Right ventricle myocardium superior (tissue), 1 donor: ENCODE results near the gene MS4A2. TPM values are rescaled to one million over a fixed set of nuclear protein-coding genes. Genes with fewer than 3 reads are reported as not detected.
"Not testable (repeated sequence)": the region's sequence is repeated elsewhere in the genome, so short reads cannot be mapped to it uniquely, and the experiment has no call there.

ENCODE experiments used
- ATAC-seq: fragments of 200-7000 bp; cut with Tn5 transposase; one replicate; pipeline ENCODE4 v1.9.1; 2020; ENCODE audit warnings: mild to moderate bottlenecking; ENCODE audit not compliant: poor library complexity
- DNase-seq: peaks from one replicate; pipeline ENCODE4 v3.0.0-alpha.2; 2020
- intact Hi-C: fragments of 100-400 bp; cut with DNase I; formaldehyde crosslinking; loops from one replicate; pipeline ENCODE4 v1.11.2; 2022
- long read RNA-seq: library from polyadenylated mRNA; unstranded; transcript quantifications from one replicate; pipeline ENCODE4 v2.0.0, GENCODE V29; 2021
- total RNA-seq: library from RNA; stranded (reverse); fragmentation: NEBNext Ultra II Directional; extraction: Animal tissue kit (Norgen Biotek cat#: 25700); gene quantifications from one replicate; pipeline ENCODE4 v1.2.1, GENCODE V29; 2021
- donor health status: DM: no; HTN: yes; CAD: no; lungs with severe emphysema.

The MS4A2 gene
- 1.0 TPM for total RNA-seq
- long read RNA-seq = 0 reads

DNA sequence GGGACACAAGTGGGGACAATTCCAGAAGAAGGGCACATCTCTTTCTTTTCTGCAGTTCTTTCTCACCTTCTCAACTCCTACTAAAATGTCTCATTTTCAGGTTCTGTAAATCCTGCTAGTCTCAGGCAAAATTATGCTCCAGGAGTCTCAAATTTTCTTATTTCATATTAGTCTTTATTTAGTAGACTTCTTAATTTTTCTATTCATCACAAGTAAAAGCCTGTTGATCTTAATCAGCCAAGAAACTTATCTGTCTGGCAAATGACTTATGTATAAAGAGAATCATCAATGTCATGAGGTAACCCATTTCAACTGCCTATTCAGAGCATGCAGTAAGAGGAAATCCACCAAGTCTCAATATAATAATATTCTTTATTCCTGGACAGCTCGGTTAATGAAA, at the start of gene MS4A2:
TSS of gene MS4A2 (plus strand) at position 301 of the 400 bp plus-strand sequence. CDS start 102 bp downstream, outside the sequence.
- ATAC-seq = no peak
- intact Hi-C loops = no loop called here
- DNase-seq = no peak

DNA sequence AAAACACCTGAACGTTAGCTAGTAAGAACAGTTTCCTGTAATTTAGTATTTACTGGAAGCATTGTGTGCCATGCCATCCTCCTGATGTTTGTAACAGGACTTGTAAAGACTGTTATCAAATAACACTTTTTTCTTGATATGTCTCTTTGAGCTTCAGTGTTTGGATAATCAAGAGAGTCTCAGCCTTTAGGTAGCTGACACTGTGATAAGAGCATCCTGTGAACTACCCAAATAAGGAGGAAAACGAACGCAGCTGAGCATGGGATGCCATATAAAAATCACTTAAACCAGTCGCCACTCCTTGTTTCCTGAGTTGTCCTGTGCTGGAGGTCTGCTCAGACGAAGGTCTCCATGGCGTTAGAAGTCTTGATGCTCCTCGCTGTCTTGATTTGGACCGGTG, 48.4 kb upstream of the MS4A2 start, which contains the start of gene OOSP2:
TSS of gene OOSP2 (plus strand) at position 301 of the 400 bp plus-strand sequence. CDS start at position 352, 51 bp downstream.
- DNase-seq (no peak), ATAC-seq (no peak)
- intact Hi-C loops = no loop called here

DNA sequence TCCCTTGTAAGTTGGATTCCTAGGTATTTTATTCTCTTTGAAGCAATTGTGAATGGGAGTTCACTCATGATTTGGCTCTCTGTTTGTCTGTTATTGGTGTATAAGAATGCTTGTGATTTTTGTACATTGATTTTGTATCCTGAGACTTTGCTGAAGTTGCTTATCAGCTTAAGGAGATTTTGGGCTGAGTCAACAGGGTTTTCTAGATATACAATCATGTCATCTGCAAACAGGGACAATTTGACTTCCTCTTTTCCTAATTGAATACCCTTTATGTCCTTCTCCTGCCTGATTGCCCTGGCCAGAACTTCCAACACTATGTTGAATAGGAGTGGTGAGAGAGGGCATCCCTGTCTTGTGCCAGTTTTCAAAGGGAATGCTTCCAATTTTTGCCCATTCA, 38.0 kb upstream of the MS4A2 start:
- ATAC-seq, intact Hi-C loops, DNase-seq: not testable (repeated sequence)

DNA sequence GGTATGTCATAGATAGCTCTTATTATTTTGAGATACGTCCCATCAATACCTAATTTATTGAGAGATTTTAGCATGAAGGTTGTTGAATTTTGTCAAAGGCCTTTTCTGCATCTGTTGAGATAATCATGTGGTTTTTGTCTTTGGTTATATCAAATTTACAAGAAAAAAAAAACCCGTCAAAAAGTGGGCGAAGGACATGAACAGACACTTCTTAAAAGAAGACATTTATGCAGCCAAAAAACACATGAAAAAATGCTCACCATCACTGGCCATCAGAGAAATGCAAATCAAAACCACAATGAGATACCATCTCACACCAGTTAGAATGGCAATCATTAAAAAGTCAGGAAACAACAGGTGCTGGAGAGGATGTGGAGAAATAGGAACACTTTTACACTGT, 37.6 kb upstream of the MS4A2 start:
- DNase-seq, ATAC-seq, intact Hi-C loops: not testable (repeated sequence)

DNA sequence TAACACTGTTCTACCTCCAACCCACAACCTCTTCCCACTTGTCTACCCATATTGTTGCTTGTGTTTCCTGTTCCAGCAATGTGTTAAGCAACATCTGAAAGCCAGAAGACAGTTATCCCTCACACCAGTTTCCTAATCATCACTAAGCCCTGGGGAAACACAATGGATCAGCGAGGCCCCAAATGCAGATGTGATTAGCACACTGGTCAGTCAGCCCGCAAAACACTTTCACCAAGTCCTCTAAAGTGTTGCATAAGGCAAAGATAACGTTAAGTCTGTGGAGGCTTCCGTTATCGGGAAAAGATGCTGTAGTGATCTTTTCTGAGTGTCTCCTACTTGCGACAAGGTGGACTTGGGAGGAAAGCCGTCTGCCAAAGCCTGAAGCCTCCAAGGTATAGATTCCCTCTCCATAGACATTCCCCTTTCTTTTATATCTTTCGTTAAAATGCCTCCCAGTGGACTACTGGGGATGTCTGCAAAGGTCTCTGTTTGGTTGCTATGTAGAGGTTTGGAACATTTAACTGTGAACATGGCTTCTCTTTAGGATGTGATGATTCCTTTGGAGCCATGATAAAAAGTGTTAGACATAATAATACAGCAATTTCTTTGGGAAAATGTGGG, 32.0 kb upstream of the MS4A2 start, which contains the start of gene MS4A3:
TSS of gene MS4A3 (plus strand) at position 317 of the 621 bp plus-strand sequence. CDS start 4,496 bp downstream, outside the sequence.
- intact Hi-C loops = no loop called here
- DNase-seq (no peak), ATAC-seq (no peak)

DNA sequence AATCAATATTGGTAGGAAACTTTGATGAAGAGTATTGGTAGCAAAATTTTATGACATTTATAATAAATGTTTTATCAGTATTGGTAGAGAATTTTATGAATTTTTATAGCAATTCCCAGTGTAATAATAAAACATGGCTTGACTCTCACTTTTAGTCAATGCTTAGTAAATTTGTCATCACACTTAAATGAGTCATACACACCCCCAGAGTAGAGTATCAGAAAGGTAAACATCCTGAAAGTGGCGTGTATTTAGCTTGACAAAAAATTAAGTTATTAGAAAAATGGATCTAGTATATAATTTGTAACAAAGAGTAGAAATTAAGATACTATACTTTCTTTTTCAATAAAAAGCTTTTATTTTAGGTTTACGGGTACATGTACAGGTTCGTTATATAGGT, 29.4 kb upstream of the MS4A2 start:
- no peak for ATAC-seq
- no peak for DNase-seq
- intact Hi-C loops = no loop called here

DNA sequence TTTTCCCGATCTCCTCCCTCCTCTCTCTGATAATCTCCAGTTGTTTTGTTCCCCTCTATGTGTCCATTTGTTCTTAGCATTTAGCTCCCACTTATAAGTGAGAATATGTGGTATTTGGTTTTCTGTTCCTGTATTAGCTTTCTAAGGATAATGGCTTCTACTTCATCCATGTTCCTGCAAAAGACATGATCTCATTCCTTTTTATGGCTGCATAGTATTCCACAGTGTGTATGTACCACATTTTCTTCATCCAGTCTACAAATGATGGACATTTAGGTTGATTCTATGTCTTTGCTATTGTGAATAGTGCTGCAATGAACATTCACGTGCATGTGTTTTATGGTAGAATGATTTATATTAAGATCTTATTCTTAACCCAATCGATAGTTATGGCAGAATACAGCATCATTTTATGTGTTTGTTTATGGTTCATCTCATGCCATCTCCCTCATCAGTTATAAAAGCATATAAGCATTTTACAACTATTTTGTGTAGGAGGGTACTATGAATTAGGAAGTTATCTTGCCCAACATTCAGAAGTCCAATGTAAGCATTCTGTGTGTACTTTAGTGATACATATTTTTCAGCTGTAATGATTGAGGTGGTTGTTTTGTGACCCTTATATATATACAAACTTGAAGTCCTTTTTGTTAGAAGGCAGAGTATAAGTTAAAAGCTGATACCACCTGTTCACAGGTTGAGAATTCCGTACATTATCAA, 28.8 kb upstream of the MS4A2 start:
- intact Hi-C loops = no loop called here
- DNase-seq (no peak), ATAC-seq (no peak)

DNA sequence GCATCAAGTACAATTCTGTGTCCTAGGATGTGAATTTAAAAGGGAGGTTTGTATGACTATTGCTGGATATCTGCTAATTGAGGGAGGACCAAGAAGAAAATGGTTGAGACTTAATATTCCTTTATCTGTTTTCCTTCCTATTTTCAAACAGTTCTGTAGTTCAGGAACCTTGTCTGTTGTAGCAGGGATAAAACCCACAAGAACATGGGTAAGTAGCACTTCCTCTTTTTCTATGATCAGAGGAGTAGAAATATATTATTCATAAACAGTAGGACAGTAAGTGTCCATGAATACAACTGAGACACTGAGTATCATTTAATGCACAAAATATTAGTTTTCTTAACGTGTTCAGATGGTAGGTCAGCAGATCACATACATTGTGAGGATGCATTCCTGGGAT, 24.4 kb upstream of the MS4A2 start:
- intact Hi-C loops = no loop called here
- no peak for DNase-seq
- no peak for ATAC-seq

DNA sequence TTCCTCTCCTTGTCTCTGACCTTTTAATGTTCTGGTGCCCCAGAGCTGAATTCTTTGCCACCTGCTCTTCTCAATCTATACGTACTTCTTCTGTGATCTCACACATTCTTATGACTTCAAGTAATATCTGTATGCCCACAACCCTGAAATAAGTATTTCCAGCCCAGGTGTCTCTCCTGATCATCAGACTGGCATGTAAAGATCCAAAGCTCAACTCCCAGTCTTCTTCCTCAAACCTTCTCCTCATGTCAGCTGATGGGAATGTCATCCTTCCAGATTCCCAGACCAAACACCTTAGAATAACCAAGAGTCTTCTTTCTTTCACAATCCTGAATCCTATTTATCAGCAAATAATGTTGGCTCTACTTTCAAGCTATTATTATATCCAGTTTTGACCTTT, 22.7 kb upstream of the MS4A2 start:
- no peak for DNase-seq
- no peak for ATAC-seq
- intact Hi-C loops = no loop called here

DNA sequence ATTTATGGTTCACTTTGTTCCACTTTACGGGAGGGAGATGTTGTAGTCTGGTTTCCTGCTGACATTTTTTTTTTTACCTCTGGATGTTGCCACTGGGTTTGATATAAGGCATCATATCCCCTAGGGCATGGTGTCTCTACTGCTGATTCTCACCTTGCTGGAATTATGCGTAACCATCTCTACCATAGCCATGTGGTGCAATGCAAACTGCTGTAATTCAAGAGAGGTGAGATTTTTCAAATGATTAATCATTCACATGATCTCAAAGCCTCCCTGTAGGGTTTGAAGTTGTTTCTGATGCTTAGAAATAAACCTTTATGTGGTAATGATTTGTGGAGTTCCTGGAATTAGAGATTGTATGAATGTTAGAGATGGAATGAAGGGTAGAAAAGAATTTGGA, 19.0 kb upstream of the MS4A2 start:
- DNase-seq = no peak
- intact Hi-C loops = no loop called here
- no peak for ATAC-seq

DNA sequence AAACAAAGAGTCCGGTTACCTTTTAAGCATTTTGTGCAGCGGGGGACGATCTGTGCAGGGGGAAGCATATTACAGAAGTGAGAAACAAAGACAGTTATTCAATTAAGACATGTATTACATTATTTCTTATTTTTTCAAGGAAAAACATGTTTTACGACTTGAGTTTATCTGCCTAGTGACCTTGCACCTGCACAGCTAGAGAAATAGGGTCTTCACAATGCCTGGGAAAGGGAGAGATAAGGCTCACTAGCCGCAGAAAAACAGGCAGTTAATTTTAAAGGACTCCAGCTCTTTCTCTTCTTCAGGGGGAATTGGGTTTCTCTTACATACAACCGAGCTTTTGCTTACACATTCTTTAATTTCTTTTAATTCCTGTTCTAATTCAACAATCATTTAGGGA, 16.8 kb upstream of the MS4A2 start:
- intact Hi-C loops, DNase-seq, ATAC-seq: not testable (repeated sequence)

DNA sequence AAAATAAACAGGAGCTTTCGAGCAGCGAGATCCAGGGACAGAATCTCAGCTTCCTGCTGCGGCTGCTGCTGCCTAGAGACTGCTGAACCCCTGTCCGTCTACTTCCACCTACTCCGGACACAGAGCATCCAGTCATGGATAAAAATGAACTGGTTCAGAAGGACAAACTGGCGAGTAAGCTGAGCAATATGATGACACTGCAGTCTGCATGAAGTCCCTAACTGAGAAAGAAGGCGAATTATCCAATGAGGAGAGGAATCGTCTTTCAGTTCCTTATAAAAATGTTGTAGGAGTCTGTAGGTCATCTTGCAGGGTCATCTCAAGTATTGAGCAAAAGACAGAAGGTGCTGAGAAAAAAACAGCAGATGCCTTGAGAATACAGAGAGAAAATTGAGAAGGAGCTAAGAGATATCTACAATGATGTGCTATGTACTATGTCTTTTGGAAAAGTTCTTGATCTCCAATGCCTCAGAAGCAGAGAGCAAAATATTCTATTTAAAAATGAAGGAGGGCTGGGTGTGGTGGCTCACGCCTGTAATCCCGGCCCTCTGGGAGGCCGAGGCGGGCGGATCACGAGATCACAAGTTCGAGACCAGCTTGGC, 11.1 kb upstream of the MS4A2 start:
- DNase-seq (no peak), ATAC-seq (no peak)
- intact Hi-C loops = no loop called here

DNA sequence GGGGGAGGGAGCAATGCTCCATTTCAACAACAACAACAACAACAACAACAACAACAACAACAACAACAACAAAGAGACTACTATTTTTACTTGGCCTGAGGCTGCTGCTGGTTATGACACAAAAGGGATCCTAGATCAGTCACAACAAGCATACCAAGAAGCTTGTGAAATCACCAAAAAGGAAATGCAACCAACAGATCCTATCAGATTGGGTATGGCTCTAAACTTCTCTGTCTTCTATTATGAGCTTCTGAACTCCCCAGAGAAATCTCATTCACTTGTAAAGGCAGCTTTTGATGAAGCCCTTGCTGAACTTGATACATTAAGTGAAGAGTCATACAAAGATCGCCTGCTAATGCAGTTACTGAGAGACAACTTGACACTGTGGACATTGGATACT, 10.5 kb upstream of the MS4A2 start:
- intact Hi-C loops = no loop called here
- ATAC-seq (no peak), DNase-seq (no peak)

DNA sequence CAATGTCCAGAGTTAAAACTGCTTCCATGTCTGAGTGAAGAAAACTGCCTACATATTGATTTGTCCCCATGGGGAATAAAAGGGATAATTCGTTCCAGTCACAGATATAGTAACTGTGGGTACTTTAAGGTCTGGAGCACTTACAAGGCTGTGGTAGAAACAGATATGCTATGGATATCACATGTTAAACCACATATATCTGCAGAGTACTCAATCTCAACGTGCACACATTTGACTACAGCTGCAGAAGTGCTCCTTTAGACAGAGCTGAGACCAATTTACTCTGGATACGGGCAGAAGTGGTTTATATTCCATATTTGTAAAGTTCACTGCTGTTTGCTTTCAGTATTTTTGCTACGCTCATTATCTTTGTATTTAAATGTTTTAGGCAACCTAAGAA, 9.7 kb upstream of the MS4A2 start:
- ATAC-seq (no peak), DNase-seq (no peak)
- intact Hi-C loops = no loop called here

DNA sequence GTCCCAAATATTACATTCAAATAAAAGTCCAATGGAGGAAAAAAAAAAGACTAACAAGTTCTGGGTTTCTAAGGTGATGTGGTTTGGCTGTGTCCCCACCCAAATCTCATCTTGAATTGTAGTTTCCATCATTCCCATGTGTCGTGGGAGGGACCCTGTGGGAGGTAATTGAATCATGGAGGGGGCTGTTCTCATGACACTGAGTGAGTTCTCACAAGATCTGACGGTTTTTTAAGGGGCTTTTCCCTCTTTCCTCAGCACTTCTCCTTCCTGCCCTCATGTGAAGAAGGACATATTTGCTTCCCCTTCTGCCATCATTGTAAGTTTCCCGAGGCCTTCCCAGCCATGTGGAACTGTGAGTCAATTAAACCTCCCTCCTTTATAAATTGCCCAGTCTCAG, 7.9 kb upstream of the MS4A2 start:
- ATAC-seq (no peak), DNase-seq (no peak)
- intact Hi-C loops = no loop called here

DNA sequence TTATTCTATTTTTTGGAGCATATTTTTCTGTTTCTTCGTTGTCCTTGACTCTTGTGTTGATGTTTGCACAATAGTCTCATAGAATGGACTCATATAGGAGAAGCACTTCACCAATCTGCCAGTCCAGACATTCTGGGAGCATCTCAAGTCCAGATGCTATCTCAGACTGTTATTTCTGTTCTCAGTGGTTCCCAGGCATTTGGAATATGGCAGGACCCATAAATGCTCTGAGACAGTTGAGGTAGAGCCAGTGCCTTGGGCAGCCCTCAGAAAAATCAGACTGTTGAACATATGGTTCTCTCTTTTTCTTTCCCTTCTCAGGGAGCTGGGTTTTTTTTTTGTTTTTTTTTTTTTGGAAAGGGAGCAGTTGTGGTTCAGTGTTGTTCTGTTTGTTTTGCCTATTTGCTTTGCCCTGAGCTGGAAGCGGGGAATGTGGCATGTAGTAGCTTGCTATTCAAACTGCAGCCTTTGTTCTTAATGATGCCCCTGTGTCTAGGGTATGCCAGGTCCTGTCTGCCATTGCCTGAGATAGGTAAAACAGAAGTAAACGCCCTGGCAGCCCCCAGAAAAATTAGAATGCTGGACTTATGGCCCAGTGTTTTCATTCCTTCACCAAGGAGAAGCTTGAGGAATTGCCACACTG, 3.7 kb upstream of the MS4A2 start:
- DNase-seq (no peak), ATAC-seq (no peak)
- intact Hi-C loops = no loop called here

DNA sequence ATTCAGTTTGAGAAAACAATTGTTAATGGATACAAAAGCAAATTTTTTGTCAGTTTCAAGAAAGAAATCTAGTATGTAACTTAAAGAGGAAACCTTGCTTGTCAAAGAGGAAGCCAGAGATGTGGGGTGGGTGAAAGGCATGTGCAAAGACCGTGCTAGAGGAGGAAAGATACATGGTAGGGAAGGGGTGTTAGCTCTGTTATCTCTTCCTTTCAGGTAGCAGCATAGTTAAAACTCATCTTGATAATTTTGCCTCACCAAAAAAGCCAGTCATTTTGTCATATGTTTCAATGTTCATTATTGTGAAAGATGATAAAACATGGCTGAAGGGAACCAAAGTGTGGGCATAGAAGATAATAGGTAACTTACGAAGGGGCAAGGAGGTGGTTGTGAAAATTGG, 2.6 kb upstream of the MS4A2 start:
- intact Hi-C loops = no loop called here
- no peak for ATAC-seq

DNA sequence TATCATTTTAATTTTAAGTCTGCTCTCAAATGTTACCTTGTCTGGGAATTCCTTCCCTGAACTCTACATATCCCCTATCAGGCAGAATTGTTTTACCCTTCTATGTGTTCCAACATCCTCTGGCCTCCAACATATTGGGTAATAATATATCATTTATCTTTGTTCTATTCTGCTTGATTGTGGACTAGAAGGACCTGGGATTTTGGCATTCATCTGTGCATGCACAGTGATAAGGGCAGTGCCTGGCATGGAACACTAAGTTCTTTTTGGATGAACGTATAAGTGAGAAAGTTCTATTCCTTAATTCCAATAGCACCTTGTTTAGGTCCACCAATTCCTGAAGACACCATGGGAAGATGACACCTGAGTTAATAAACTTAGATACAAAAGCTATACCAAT, 1.2 kb upstream of the MS4A2 start:
- peak; percentile 56 for ATAC-seq
- DNase-seq = no peak
- intact Hi-C loops = no loop called here

More for the DNA sequence above, 2.6 kb upstream of the MS4A2 start:
- DNase-seq = no peak

DNA sequence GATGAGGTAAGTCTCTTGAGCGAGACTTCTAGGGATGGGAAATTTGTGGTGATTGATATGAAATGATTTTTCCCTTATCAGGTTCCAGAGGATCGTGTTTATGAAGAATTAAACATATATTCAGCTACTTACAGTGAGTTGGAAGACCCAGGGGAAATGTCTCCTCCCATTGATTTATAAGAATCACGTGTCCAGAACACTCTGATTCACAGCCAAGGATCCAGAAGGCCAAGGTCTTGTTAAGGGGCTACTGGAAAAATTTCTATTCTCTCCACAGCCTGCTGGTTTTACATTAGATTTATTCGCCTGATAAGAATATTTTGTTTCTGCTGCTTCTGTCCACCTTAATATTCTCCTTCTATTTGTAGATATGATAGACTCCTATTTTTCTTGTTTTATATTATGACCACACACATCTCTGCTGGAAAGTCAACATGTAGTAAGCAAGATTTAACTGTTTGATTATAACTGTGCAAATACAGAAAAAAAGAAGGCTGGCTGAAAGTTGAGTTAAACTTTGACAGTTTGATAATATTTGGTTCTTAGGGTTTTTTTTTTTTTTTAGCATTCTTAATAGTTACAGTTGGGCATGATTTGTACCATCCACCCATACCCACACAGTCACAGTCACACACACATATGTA, 7.1 kb downstream of the MS4A2 start:
- DNase-seq (no peak), ATAC-seq (no peak)
- intact Hi-C loops = no loop called here
